NCI-H2029 (cell line): ENCODE results near the gene URM1.
"Not testable (repeated sequence)": the region's sequence is repeated elsewhere in the genome, so short reads cannot be mapped to it uniquely, and the experiment has no call there.

Experiments
- DNase-seq: peaks from one replicate; lab custom pipeline; 2025; lab: John Stamatoyannopoulos, UW

The URM1 gene

DNA sequence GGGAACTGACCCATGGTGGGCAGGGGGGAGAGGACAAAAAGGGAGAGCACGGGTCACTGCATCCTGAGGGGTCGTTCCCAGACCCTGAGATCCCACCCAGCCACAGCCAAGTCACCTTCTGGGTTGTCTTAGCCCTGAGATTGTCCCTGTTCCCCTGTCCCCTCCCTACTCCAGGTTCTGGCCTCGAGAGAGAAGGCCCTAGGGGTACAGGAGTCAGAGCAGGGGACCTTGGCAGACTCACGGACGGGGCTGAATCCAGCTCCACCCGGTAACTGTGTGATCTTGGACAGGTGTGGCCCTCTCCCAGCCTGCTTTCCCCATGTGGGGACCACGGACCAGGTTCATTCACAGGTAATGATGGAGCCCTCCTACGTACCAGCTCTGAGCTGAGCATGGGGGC lies 38.3 kb downstream of the URM1 start:
- DNase-seq: no peak

DNA sequence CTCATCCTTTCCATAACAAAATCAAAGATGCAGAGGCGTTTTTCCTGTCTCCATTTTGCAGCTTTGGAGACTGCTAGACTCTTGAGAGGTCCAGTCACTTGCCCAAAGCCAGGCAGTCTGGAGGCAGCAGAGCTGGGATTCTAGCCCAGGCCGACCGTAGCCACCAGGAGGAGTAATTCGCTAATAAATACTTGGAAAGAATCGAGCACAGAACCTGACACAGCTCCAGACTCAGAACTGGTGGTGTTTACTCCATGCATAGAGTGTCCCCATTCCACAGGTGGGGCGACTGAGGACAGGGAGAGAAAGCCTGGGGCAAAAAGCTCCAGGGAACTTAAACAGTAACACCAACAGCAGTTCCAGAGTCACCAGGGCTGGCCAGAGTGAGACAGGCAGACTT lies 38.8 kb downstream of the URM1 start:
- DNase-seq: no peak

DNA sequence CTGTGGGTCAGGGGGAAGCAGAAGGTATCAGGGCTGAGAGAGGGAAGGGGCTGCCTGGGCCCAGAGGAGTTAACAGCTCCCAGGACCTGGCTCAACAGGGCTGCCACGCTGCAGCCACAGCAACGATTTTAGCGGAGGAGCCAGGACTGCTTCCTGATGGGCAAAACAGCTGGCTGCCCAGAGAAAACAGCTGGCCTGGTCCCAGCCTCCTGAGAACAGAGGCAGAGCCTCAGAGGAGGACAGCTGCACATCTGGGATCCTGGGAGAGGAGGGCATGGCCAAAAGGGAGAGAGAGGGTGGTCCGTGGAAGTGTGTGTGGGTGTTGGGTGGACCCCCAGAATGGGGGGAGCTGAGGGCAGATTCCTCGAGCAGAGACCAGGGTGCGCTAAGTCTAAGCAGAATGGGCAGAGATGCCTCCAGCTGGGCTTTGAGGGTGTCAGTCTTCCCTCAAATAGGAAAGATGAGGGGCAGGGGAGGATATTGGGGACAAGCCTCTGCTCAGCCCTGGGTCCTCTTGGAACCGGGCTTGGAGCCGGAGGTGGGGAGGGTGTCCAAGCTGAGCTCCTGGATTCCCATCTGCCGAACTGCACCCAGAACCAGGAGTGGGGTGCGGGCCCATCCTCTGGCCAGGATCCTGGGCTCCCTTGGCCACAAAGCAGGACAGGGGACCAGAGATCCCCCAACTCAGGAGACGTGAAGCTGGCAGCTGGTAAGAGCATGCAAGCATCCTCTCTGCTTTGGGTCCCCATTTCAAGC lies 40.4 kb downstream of the URM1 start:
- no peak for DNase-seq

DNA sequence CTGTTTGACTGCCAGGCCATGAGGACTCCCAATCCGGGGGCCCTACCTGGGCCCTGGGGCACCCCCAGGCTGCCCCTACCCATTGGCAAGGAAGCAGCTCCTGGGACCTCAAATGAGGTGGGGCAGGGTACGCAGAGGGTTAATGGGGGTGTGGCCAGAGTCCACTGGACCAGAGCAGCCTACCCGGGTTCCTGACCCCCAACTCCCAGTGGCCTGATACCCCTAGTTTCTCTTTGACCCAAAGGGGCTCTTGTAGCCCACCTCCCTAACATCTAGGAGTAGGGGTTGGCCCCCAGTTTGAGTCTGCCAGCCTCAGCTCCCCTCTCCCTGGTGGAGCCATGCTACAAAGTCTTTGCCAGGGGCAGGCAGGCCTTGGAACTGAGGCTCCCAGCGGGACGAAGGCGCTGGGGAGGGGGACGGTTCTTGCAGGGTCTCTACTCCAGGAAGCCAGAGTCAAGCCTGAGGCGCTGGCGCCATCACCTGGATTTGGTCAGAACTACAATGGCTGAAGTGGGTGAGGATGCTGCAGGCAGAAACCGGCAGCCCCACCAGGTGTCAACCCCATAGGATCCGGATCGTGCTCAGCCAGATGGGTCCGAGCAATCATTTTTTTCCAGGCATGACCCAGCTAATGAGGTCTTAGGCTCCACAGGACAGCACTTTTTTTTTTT lies 41.1 kb downstream of the URM1 start:
- DNase-seq: peak; percentile 22

- DNase-seq: not testable (repeated sequence)
Observed at GRCh38 chr9:128413728-128414127, 42.6 kb downstream of the URM1 start.

DNA sequence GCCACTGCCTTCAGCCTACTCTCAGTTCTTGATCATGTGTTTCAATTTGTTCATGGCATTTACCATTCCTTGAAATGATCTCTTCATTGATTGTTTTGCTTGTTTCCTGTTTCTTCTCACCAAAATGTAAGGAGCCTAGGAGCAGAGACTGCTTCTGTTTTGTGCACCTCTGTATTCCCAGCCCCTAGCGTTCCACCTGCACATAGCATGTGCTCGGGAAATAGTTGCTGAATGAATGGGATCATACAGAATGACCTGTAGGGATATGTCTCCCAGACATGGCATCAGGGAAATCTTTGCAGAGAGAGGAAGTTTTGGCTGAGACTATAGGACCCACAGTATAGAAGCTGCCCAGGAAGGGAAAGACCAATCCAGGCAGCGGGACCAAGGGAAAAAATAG lies 43.3 kb downstream of the URM1 start:
- DNase-seq: no peak

DNA sequence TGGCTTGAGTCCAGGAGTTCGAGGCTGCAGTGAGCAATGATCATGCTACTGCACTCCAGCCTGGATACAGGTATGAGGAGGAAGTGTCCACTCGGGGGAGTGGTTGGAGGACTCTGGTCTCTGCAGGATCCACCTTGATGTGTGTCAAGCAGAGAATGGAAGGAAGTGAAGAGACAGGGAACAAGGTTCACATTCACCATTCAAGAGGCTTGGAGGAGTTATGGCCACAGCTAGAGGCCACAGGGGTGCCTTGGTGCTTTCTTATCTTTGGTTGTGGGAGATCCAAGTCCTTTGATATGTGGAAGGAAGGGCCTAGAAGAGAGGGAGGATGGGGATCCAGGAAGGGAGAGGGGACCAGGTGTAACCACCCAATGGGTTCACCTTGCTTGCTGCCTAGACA lies 44.1 kb downstream of the URM1 start:
- no peak for DNase-seq

DNA sequence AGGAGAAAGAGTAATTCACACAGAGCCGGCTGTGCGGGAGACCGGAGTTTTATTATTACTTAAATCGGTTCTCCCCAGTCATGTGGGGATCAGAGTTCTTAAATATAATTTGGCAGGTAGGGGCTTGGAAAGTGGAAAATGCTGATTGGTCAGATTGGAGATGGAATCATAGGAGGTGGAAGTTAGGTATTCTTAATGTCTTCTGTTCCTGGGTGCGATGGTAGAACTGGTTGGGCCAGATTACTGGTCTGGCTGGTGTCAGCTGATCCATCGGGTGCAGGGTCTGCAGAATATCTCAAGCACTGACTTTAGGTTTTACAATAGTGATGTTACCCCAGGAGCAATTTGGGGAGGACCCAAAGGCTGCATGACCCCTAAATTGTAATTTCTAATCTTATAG lies 44.8 kb downstream of the URM1 start:
- no peak for DNase-seq

- DNase-seq: no peak
Observed at GRCh38 chr9:128416432-128417019, 45.4 kb downstream of the URM1 start.

DNA sequence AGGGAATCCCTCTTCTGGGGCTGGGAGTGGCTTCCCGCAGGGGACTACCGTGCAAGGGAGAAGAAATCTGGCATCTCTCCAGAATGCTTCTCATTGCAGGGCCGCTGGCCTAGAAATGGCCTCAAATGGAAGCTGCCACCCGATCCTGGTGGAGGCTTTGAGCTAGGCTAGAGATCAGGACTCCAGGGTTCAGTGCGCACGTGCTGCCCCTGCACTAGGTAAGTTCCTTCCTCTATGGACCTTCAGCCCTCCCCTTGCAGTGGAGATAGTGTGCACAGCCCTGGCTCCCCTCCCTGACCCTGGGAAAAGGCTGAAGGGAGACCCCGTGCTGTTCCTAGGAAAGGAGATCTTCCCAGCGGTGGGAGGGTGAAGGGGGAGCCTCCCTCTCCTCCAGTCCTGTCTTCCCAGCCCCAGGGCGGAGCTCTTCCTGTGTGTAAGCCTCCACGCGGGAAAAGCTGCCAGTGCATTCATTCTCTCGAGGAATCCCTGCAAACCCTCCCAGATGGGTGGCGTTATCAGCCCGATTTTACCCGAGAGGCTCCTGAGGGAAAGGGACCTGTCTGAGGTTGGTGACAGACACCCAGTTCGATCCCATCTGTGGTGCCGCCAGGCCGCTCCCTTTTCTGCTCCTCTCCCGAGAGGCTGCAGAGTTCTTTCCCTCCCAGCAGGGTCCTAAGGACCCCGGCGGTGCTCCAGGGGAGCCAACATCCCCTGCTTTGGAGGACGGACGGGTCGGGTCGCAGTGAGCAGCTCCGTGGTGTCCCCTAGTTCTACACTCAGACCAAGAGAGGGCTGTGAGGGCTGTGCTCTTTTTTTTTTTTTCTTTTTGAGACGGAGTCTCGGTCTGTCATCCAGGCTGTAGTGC lies 48.1 kb downstream of the URM1 start:
- peak; percentile 70 for DNase-seq

- DNase-seq: peak; percentile 34
Observed at GRCh38 chr9:128420060-128420650, 49.0 kb downstream of the URM1 start.

DNA sequence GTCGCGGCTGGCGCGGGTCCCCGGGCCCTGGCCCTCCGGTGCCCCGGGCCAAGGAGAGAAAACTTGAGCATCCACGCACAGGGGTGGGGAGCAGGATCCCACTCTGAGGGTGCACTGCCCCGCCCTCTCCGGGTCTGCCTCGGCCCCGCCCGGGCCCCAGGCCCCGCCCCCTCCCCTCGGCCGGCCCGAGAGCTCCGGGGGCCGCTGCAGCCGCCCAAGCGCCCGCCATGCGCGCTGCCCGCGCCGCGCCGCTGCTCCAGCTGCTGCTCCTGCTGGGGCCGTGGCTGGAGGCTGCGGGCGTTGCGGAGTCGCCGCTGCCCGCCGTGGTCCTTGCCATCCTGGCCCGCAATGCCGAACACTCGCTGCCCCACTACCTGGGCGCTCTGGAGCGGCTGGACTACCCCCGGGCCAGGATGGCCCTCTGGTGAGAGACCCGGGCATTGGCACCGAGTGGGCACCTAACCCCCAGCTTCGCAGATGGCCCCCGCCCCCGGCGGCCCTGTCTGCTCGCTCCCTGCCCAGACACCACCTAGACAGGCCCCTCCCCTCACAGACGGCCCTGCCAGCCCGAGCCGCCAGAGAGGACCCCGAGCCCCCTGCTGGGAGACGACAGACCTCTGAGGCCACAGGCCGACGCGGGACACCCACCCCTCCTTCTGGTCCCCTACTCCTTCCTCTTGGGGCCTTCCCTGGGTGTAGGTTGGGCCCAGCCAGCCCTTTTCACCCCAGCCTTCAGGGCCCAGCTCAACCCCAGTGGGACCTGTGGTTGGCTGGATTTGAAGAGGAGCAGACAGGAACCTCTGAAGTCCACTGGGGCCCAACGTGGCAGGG lies 49.7 kb downstream of the URM1 start, which contains the start of gene CERCAM:
CERCAM (plus strand) TSS at position 207 of the 831 bp plus-strand sequence; CDS start at position 228, 21 bp downstream.
- no peak for DNase-seq

- DNase-seq: no peak
Observed at GRCh38 chr9:128421482-128421996, 50.4 kb downstream of the URM1 start.

DNA sequence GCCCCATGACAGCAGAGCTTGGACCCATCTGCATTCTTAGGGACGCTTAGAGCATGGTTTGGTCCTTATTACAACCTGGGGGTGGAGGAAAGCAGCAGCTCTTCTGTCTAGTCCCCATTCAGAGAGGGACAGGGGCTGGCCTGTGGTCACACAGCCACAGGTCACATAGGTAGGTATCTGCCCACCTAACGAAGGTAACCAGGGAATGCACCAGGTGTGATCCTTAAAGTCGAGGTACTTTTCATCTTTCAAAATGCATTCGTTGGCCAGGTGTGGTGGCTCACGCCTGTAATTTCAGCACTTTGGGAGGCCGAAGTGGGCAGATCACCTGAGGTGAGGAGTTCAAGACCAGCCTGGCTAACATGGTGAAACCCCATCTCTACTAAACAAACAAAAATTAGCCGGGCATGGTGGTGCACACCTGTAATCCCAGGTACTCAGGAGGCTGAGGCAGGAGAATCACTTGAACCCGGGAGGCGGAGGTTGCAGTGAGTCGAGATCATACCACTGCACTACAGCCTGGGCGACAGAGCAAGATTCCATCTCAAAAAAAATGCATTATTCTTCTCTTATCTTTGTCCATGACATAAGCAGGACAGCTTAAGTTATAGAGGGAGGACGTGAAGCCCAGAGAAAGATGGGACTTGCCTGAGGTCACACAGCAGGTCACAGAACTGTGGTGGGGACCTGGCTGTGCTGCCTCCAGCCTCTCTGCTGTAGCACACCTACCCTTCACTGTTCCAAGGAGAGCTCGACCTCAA lies 51.0 kb downstream of the URM1 start:
- not testable (repeated sequence) for DNase-seq

DNA sequence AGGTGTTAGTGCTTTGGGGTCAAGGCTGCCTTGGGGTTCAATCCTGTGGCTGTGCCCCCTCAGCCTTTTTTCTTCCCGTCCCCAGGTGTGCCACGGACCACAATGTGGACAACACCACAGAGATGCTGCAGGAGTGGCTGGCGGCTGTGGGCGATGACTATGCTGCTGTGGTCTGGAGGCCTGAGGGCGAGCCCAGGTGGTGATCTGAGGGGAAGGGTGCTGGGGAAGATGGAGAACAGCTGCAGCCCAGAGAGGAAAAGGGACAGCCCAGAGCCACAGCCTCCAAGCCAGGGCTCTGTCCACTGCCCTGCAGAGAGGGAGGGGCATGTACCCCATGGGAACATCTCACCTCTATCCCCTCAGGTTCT lies 51.6 kb downstream of the URM1 start:
- no peak for DNase-seq

DNA sequence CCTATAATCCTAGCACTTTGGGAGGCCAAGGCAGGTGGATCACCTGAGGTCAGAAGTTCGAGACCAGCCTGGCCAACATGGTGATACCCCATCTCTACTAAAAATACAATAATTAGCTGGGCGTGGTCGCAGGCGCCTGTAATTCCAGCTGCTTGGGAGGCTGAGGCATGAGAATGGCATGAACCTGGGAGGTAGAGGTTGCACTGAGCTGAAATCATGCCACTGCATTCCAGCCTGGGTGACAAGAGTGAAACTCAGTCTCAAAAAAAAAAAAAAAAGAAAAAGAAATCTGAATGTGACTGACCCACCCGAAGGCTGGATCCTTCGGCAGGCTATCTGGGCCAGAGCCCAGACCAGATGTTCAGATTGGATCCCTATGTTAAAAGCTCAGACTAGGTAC lies 52.2 kb downstream of the URM1 start:
- not testable (repeated sequence) for DNase-seq

DNA sequence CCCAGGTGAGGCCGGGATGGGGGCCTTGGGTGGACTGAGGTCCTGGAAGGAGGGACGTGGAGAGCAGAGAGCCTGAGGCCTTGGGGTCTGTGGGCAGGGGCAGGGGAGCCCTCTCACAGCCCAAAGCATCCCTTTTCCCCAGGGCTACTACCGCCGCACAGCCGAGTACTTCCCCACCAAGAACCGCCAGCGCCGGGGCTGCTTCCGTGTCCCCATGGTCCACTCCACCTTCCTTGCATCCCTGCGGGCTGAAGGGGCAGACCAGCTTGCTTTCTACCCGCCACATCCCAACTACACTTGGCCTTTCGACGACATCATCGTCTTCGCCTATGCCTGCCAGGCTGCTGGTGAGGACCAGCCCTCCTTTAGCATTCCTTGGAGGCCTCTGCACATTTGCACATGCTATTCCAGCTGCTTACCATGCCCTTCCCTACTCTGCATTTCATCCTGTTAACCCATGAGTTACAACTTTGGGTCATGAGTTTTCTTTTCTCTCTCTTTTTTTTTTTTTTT lies 53.1 kb downstream of the URM1 start:
- no peak for DNase-seq

DNA sequence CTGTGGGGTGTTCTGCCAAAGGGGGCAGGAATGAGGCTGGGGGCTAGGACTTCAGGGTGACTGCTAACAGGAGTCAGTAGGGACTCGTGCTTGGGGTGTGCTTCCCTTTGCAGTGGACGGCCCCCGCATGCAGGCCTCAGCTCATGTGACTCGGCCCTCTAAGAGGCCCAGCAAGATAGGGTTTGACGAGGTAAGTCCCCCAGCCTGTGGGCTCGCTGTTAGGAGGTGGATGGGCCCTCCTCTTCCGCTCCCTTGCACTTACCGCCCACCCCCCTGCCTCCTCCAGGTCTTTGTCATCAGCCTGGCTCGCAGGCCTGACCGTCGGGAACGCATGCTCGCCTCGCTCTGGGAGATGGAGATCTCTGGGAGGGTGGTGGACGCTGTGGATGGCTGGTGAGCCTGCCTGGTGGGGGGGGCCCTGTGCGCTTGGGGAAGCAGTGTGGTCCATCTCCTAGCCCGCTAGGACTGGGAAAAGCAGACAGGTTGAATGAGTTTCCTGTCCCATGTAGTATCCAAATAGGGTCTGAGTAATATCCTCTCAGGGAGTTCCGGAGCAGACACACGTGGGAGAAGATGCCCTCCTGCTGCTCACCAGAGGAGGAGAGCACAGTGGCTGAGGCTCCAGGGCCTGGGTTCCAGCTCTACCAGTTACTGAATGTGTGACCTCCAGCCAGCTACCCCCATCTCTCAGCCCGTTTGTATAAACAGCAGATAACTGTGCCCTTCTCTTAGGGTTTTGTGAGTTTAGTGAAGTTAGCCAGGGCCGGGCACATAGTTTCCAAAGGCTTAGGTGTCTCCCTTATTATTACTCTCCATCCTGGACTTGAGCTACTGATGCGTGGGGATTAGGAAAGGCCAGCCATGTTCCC lies 57.7 kb downstream of the URM1 start:
- DNase-seq: no peak
